GM21723 (cell line): Measurements from ENCODE around the gene HSF4.

Experiments used
- ATAC-seq: cut with Tn5 transposase; IDR thresholded peaks from one replicate; pipeline ENCODE4 v1.9.1; 2021; ENCODE audit warnings: mild to moderate bottlenecking, moderate library complexity; ENCODE audit not compliant: unreplicated experiment

HSF4 gene

GRCh38 chr16:67199011-67199807, 34.7 kb downstream of the HSF4 start, which contains the start of gene ELMO3:
ELMO3 (plus strand) TSS chr16:67199131; CDS start chr16:67199327, 196 bp downstream.
- no peak for ATAC-seq

GRCh38 chr16:67199808-67200198, 35.3 kb downstream of the HSF4 start:
- ATAC-seq = no peak

GRCh38 chr16:67200491-67200890, 35.9 kb downstream of the HSF4 start:
- ATAC-seq = no peak

GRCh38 chr16:67201411-67202345, 37.1 kb downstream of the HSF4 start:
- ATAC-seq = no peak

GRCh38 chr16:67202426-67202825, 37.9 kb downstream of the HSF4 start:
- ATAC-seq = no peak

- ATAC-seq = no peak
Measured at GRCh38 chr16:67202956-67203493, 38.5 kb downstream of the HSF4 start.

- ATAC-seq = no peak
Measured at GRCh38 chr16:67204076-67204475, 39.5 kb downstream of the HSF4 start.

- no peak for ATAC-seq
Measured at GRCh38 chr16:67206129-67206837, 41.7 kb downstream of the HSF4 start.

GRCh38 chr16:67206838-67207248, 42.3 kb downstream of the HSF4 start:
- no peak for ATAC-seq

GRCh38 chr16:67207249-67208091, 42.9 kb downstream of the HSF4 start:
- no peak for ATAC-seq

- no peak for ATAC-seq
Measured at GRCh38 chr16:67208154-67208896, 43.8 kb downstream of the HSF4 start.

- ATAC-seq = no peak
Measured at GRCh38 chr16:67209565-67209964, 45.0 kb downstream of the HSF4 start.

- no peak for ATAC-seq
Measured at GRCh38 chr16:67210069-67210937, 45.8 kb downstream of the HSF4 start.

GRCh38 chr16:67211674-67212073, 47.1 kb downstream of the HSF4 start:
- ATAC-seq = no peak

- ATAC-seq = no peak
Measured at GRCh38 chr16:67212766-67213165, 48.2 kb downstream of the HSF4 start.

- ATAC-seq = no peak
Measured at GRCh38 chr16:67213197-67214019, 48.9 kb downstream of the HSF4 start.

- no peak for ATAC-seq
Measured at GRCh38 chr16:67215706-67216105, 51.2 kb downstream of the HSF4 start.
